Measurements from ENCODE around the gene AP4S1. TPM values are rescaled to one million over a fixed set of nuclear protein-coding genes. Genes with fewer than 3 reads are reported as not detected.

AP4S1 gene
- total and polyA plus RNA-seq, 2 donors = 7.2 to 19.6 TPM

- H3K4me1 ChIP-seq (ENCODE audit: insufficient read depth) = no peaks in the 10 kb centered on the region
- H3K4me3 ChIP-seq (ENCODE audit: low read depth, low read length) = no peak overlapping the region
- H3K27ac ChIP-seq (ENCODE audit: low read depth) = no peak overlapping the region
- WGBS = 85% methylated on average over 8 of the region's 8 CpGs
- DNase-seq (ENCODE audit: extremely low spot score) = no peak
- no peaks in the 10 kb centered on the region for H3K36me3 ChIP-seq (ENCODE audit: insufficient read depth)
These were observed 4.4 kb upstream of the AP4S1 start for GRCh38 chr14:31020834-31021575.

DNA sequence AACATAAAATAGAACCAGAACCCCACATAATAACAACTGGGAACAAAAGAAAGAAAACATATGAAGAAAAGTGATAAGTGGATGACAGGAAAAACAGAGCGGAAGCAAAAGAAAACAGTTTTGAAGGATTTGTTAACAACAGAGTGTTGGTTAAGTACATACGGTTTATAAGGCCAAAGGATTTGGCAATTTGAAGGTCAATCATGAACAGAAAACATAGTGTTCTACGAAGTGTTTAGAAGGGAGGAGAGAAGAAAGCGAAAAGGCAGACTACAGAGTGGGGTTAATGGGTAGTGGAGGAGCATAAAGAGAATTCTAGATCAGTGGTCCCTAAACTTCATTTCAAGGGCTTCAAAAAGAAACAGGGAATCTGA lies 3.9 kb upstream of the AP4S1 start:
- Histone ChIP-seq H3K27ac (ENCODE audit: low read depth) (no peak overlapping the region), H3K4me1 (ENCODE audit: insufficient read depth) (no peaks in the 10 kb centered on the region), H3K4me3 (ENCODE audit: low read depth, low read length) (no peak overlapping the region), H3K36me3 (ENCODE audit: insufficient read depth) (no peaks in the 10 kb centered on the region)
- no peak for DNase-seq (ENCODE audit: extremely low spot score)
- WGBS = 93% methylated on average over 4 of the region's 4 CpGs

- Histone ChIP-seq H3K4me1 (ENCODE audit: insufficient read depth) (no peaks in the 10 kb centered on the region), H3K4me3 (ENCODE audit: low read depth, low read length) (no peak overlapping the region), H3K27ac (ENCODE audit: low read depth) (no peak overlapping the region), H3K36me3 (ENCODE audit: insufficient read depth) (no peaks in the 10 kb centered on the region)
- 99% methylated on average over 2 of the region's 2 CpGs for WGBS
- no peak for DNase-seq (ENCODE audit: extremely low spot score)
These were observed 3.1 kb upstream of the AP4S1 start for GRCh38 chr14:31022386-31022785.

DNA sequence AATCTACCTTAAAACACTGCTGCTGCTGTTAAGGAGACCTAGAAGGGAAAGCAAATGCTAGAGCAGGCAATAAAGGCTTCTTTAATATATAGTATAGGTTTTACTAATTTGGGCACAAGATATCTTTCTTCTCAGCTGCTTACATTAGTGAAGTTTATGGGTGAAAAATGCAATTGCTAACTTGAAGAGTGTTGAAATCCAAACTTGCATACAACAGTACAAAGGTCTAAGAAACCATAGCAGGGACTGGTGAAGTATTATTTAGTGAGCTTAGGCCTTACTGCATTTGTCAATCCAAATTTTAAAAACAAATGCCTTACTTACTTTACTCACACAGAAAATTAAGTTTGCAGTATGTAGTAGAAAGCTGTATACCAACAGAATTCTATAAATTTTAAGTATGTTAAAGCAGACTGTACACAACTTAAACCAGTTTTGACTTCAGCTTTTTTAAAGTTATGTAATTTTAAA lies 1.4 kb upstream of the AP4S1 start:
- DNase-seq (ENCODE audit: extremely low spot score) = no peak
- Histone ChIP-seq H3K27ac (ENCODE audit: low read depth) (no peak overlapping the region), H3K4me1 (ENCODE audit: insufficient read depth) (no peaks in the 10 kb centered on the region), H3K4me3 (ENCODE audit: low read depth, low read length) (no peak overlapping the region), H3K36me3 (ENCODE audit: insufficient read depth) (no peaks in the 10 kb centered on the region)

- H3K27ac ChIP-seq (ENCODE audit: low read depth) = peak overlapping the region; percentile 99
- no peaks in the 10 kb centered on the region for H3K4me1 ChIP-seq (ENCODE audit: insufficient read depth)
- DNase-seq (ENCODE audit: extremely low spot score) = peak; percentile 8
- no peaks in the 10 kb centered on the region for H3K36me3 ChIP-seq (ENCODE audit: insufficient read depth)
- 3% methylated on average over 11 of the region's 11 CpGs for WGBS
- H3K4me3 ChIP-seq (ENCODE audit: low read depth, low read length) = peak overlapping the region; percentile 100
These were observed 677 bp upstream of the AP4S1 start for GRCh38 chr14:31024577-31025366.

- no peaks in the 10 kb centered on the region for H3K4me1 ChIP-seq (ENCODE audit: insufficient read depth)
- no peaks in the 10 kb centered on the region for H3K36me3 ChIP-seq (ENCODE audit: insufficient read depth)
- H3K27ac ChIP-seq (ENCODE audit: low read depth) = peak within 1 kb of the TSS; percentile 99
- no peak for DNase-seq (ENCODE audit: extremely low spot score)
- WGBS = under 1% methylated on average over 31 of the region's 31 CpGs
- H3K4me3 ChIP-seq (ENCODE audit: low read depth, low read length) = peak within 1 kb of the TSS; percentile 100
These were observed 614 bp downstream of the AP4S1 start, which contains the start of gene STRN3 for GRCh38 chr14:31026077-31026449. TSS of gene STRN3 (minus strand) at chr14:31026379. CDS start at chr14:31026185, 194 bp downstream.

- H3K4me1 ChIP-seq (ENCODE audit: insufficient read depth) = no peaks in the 10 kb centered on the region
- peak; percentile 91 for DNase-seq (ENCODE audit: extremely low spot score)
- H3K4me3 ChIP-seq (ENCODE audit: low read depth, low read length) = peak overlapping the region; percentile 100
- H3K27ac ChIP-seq (ENCODE audit: low read depth) = peak overlapping the region; percentile 91
- under 1% methylated on average over 48 of the region's 48 CpGs for WGBS
- no peaks in the 10 kb centered on the region for H3K36me3 ChIP-seq (ENCODE audit: insufficient read depth)
These were observed 1.2 kb downstream of the AP4S1 start for GRCh38 chr14:31026450-31027235.

GRCh38 chr14:31027847-31028246 lies 2.4 kb downstream of the AP4S1 start:
- Histone ChIP-seq H3K36me3 (ENCODE audit: insufficient read depth) (no peaks in the 10 kb centered on the region), H3K4me1 (ENCODE audit: insufficient read depth) (no peaks in the 10 kb centered on the region), H3K27ac (ENCODE audit: low read depth) (no peak overlapping the region), H3K4me3 (ENCODE audit: low read depth, low read length) (no peak overlapping the region)
- DNase-seq (ENCODE audit: extremely low spot score) = no peak
- 98% methylated on average over 1 of the region's 1 CpG for WGBS

DNA sequence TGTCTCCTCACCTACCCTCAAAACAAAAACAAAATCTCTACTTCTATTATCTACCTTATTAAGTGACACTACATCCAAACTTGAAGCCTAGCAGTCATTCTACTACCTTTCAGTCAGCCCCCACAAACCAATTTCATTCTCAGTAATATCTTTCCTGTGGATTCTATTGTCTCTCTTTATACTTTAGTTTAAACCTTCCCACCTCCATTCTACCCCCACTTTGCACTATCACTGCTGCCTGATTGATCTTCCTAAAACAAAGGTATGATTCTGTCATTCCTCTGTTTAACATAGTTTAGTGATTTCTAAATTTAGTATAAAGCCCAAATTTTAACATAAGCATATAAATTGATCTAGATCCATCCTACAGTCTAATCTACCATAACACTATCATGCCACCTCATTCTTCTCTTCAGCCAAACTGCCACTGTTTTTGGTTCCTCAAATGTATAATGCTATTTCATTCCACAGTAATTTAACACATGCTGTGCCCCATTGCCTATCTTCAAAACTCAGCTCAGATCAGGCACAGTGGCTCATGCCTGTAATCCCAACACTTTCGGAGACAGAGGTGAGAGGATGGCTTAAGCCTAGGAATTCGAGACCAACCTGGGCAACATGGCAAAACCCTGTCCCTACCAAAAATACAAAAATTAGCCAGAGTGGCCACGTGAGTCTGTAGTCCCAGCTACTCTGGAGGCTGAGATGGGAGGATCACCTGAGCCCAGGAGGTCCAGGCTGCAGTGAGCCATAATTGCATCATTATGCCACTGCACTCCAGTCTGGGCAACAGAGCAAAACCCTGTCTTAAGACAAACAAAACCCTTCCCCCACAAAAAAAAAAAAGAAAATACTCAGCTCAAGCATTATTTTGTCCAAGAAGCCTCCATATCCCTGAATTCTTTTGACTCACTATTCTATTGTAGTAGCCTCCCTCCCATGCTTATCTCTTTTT lies 3.8 kb downstream of the AP4S1 start:
- no peak for DNase-seq (ENCODE audit: extremely low spot score)
- H3K4me1 ChIP-seq (ENCODE audit: insufficient read depth) = no peaks in the 10 kb centered on the region
- H3K36me3 ChIP-seq (ENCODE audit: insufficient read depth) = no peaks in the 10 kb centered on the region
- WGBS = 98% methylated on average over 3 of the region's 3 CpGs
- H3K27ac ChIP-seq (ENCODE audit: low read depth) = no peak overlapping the region
- no peak overlapping the region for H3K4me3 ChIP-seq (ENCODE audit: low read depth, low read length)

GRCh38 chr14:31030469-31030868 lies 5.0 kb downstream of the AP4S1 start:
- H3K4me1 ChIP-seq (ENCODE audit: insufficient read depth) = no peaks in the 10 kb centered on the region
- no peak for DNase-seq (ENCODE audit: extremely low spot score)
- H3K4me3 ChIP-seq (ENCODE audit: low read depth, low read length) = no peak overlapping the region
- 95% methylated on average over 5 of the region's 5 CpGs for WGBS
- no peak overlapping the region for H3K27ac ChIP-seq (ENCODE audit: low read depth)
- H3K36me3 ChIP-seq (ENCODE audit: insufficient read depth) = no peaks in the 10 kb centered on the region

GRCh38 chr14:31036552-31036951 lies 11.1 kb downstream of the AP4S1 start:
- no peak for DNase-seq (ENCODE audit: extremely low spot score)
- 97% methylated on average over 4 of the region's 4 CpGs for WGBS
- Histone ChIP-seq H3K4me3 (ENCODE audit: low read depth, low read length) (no peak overlapping the region), H3K36me3 (ENCODE audit: insufficient read depth) (no peaks in the 10 kb centered on the region), H3K27ac (ENCODE audit: low read depth) (no peak overlapping the region), H3K4me1 (ENCODE audit: insufficient read depth) (no peaks in the 10 kb centered on the region)

- no peak for DNase-seq (ENCODE audit: extremely low spot score)
- 62% methylated on average over 1 of the region's 1 CpG for WGBS
- H3K4me1 ChIP-seq (ENCODE audit: insufficient read depth) = no peaks in the 10 kb centered on the region
- H3K4me3 ChIP-seq (ENCODE audit: low read depth, low read length) = no peak overlapping the region
- H3K36me3 ChIP-seq (ENCODE audit: insufficient read depth) = no peaks in the 10 kb centered on the region
- H3K27ac ChIP-seq (ENCODE audit: low read depth) = no peak overlapping the region
These were observed 12.3 kb downstream of the AP4S1 start for GRCh38 chr14:31037709-31038221.
